Gastroesophageal sphincter (tissue), 4 donors: ENCODE data around the gene AFDN. TPM values are rescaled to one million over a fixed set of nuclear protein-coding genes. Genes with fewer than 3 reads are reported as not detected.

Source experiments
- ATAC-seq: fragments of 150-250 bp; one replicate; pipeline ENCODE4 v1.9.1; 2016; ENCODE audit warnings: mild to moderate bottlenecking, moderate library complexity
- H3K27ac ChIP-seq, 4 donors: fragments of 200-600 bp; sonication (generic) in 3 of 4; 1 replicate in 3 of 4; 2 replicates in 1 of 4; pipeline ENCODE4 v1.5.1; 2016 to 2019
- H3K27me3 ChIP-seq: fragments of 200-600 bp; sonication (generic); one replicate; pipeline ENCODE4 v1.5.1; 2019
- H3K36me3 ChIP-seq, 2 donors: fragments of 200-600 bp; sonication (generic); one replicate each; pipeline ENCODE4 v1.5.1; 2019; ENCODE audit warnings: control low read depth in 1 of 2
- H3K4me1 ChIP-seq, 3 donors: fragments of 200-600 bp; sonication (generic); 1 replicate in 2 of 3; 2 replicates in 1 of 3; pipeline ENCODE4 v1.5.1; 2016 to 2019; ENCODE audit warnings: control low read depth in 2 of 3
- H3K4me3 ChIP-seq, 2 donors: fragments of 200-600 bp; sonication (generic); one replicate each; pipeline ENCODE4 v1.5.1; 2019; ENCODE audit warnings: mild to moderate bottlenecking in 1 of 2, moderate library complexity in 1 of 2
- H3K9me3 ChIP-seq, 3 donors: fragments of 200-600 bp; sonication (generic); one replicate each; pipeline ENCODE4 v1.5.1; 2017 to 2019; ENCODE audit warnings: control low read depth in 2 of 3
- EP300 ChIP-seq: sonication (generic); formaldehyde crosslinking; IDR thresholded peaks from one replicate; pipeline ENCODE4 v1.6.1; 2017; ENCODE audit warnings: antibody characterized with exemption, mild to moderate bottlenecking
- POLR2A ChIP-seq, 2 donors: fragments of 450-650 bp; IDR thresholded peaks; one replicate each; pipeline ENCODE4 v1.6.1; 2017; ENCODE audit warnings: antibody characterized with exemption in 2 of 2, mild to moderate bottlenecking in 2 of 2, moderate library complexity in 1 of 2
- POLR2AphosphoS5 ChIP-seq: sonication (generic); formaldehyde crosslinking; IDR thresholded peaks from one replicate; pipeline ENCODE4 v1.6.1; 2017; ENCODE audit warnings: antibody characterized with exemption
- WGBS, 2 donors: methylation state at CpG; one replicate each; pipeline ENCODE4 v1.1.5; 2018; ENCODE audit warnings: low coverage in 1 of 2; 5-methylcytosine and 5-hydroxymethylcytosine counted together
- total RNA-seq, 4 donors: library from RNA; depleted of rRNA; stranded (reverse); fragments of >200 nt; gene quantifications; one replicate each; pipeline ENCODE4 v1.1.0, GENCODE V29; 2016
- TF ChIP-seq, protein P1 (sequence below), 4 experiments: fragments of 200-600 bp in 2 of 4; fragments of 450-650 bp in 2 of 4; sonication (generic) in 1 of 4; IDR thresholded peaks; one replicate each; pipeline ENCODE4 v1.5.1; 2017 to 2019; ENCODE audit warnings: antibody characterized with exemption in 4 of 4, mild to moderate bottlenecking in 2 of 4, moderate library complexity in 2 of 4

Gene AFDN
- total RNA-seq, 4 donors from 2014 or later: 60.7 to 98.4 (median 79.7) TPM

DNA sequence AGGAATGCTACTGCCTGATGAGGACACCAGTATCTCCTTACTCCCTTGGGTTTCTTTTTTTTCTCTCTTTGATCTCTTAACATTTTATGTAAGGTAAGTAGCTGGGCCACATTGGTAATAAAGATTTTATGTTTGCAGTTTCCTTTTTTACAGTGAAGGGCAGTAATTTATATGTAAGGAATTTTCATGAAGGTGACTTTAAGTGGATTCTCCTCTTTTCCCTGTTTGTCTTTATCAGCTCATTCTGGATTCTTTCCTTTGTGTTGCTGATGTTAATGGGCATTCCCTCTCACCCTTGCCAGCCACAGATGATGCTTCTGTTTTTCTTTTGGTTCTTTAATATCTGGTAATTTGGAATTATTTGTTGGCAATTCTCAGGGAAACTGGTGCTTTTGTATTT lies 34.7 kb downstream of the AFDN start:
- TF ChIP-seq EP300 (no peak), POLR2A (IDR thresholded peaks at IDR 0.05) (no peak), POLR2AphosphoS5 (no peak)
- TF ChIP-seq, protein P1, sequence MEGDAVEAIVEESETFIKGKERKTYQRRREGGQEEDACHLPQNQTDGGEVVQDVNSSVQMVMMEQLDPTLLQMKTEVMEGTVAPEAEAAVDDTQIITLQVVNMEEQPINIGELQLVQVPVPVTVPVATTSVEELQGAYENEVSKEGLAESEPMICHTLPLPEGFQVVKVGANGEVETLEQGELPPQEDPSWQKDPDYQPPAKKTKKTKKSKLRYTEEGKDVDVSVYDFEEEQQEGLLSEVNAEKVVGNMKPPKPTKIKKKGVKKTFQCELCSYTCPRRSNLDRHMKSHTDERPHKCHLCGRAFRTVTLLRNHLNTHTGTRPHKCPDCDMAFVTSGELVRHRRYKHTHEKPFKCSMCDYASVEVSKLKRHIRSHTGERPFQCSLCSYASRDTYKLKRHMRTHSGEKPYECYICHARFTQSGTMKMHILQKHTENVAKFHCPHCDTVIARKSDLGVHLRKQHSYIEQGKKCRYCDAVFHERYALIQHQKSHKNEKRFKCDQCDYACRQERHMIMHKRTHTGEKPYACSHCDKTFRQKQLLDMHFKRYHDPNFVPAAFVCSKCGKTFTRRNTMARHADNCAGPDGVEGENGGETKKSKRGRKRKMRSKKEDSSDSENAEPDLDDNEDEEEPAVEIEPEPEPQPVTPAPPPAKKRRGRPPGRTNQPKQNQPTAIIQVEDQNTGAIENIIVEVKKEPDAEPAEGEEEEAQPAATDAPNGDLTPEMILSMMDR (IDR thresholded peaks at IDR 0.05): no peak
- peaks cover 0 to 53% (median 0%) of the 10 kb centered on the region in 3 donors for H3K4me1 ChIP-seq
- no peaks in the 10 kb centered on the region for H3K9me3 ChIP-seq
- H3K27me3 ChIP-seq: no peaks in the 10 kb centered on the region
- ATAC-seq: no peak
- peaks cover 0 to 4% of the 10 kb centered on the region in 2 donors for H3K36me3 ChIP-seq
- H3K4me3 ChIP-seq: no peak overlapping the region
- no peak overlapping the region for H3K27ac ChIP-seq

DNA sequence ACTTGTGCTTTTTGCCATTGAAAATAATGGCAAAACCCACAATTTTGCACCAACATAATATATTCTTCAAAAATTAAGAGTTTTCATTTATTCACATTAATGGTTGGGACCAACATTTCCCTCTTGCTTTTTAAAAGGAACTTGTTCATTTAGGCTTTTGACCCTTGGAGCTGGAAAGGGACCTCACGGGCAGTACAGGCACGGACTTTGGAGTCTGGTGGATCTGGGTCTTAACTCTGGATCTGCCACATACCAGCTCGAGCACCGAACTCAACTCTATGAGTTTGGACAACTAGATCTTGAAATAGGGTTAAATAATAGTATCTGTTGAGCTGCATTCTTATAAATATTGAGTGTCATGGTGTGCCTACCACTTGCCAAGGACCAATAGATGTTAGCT lies 37.2 kb downstream of the AFDN start:
- ATAC-seq: no peak
- Histone ChIP-seq H3K9me3 (no peaks in the 10 kb centered on the region), H3K4me3 (no peak overlapping the region), H3K27ac (no peak overlapping the region), H3K27me3 (no peaks in the 10 kb centered on the region), H3K36me3 (peaks cover 0 to 21% of the 10 kb centered on the region in 2 donors), H3K4me1 (peaks cover 0 to 28% (median 0%) of the 10 kb centered on the region in 3 donors)
- 89% methylated on average over 4 of the region's 4 CpGs; no CpG with 5 or more reads in 1 of the 2 donors for WGBS, 2 donors
- no peak for TF ChIP-seq POLR2AphosphoS5
- no peak for TF ChIP-seq POLR2A (IDR thresholded peaks at IDR 0.05)
- no peak for TF ChIP-seq EP300
- TF ChIP-seq, protein P1 (IDR thresholded peaks at IDR 0.05): no peak

DNA sequence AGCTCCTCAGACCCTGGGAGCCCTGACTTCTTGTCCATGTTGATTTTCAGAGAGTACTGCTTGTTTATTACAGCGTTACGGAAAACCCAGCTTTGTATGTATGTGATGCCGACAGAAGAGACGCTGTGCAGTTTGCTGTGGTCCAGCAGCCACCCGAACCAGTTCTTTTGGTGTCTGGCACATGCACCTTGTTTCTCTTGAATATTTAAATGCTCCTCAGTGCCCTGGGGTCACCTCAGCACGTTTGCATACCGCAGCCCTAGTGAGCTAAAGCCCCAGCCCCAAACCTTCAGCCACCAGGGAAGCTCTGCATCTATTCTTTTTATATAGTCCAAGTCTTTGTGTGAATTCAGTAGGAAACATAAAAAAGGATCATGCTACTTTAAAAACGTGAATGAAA lies 39.9 kb downstream of the AFDN start:
- no peak for TF ChIP-seq EP300
- TF ChIP-seq POLR2A (IDR thresholded peaks at IDR 0.05): no peak
- no peak for TF ChIP-seq POLR2AphosphoS5
- TF ChIP-seq, protein P1 (IDR thresholded peaks at IDR 0.05): no peak
- WGBS, 2 donors: 59 to 85% methylated on average over 5 to 8 of the region's 8 CpGs
- peaks cover 0 to 41% of the 10 kb centered on the region in 2 donors for H3K36me3 ChIP-seq

DNA sequence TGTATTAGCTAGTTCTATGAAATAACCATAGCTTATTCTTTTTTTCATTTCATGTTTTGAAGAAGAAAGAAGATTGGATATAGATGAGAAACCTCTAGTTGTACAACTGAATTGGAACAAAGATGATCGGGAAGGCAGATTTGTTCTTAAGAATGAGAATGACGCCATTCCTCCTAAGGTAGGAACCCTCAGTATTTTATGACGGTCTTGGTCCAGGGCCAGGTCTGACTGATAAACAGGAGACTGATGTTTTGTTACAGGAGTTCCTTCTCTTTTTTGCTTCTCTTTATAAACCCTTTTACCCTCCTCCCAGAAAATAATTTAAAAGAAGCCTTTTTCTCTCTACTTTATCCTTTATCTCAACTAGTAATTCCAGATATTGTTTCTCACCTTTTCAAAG lies 43.6 kb downstream of the AFDN start:
- ATAC-seq: no peak
- H3K36me3 ChIP-seq: peaks cover 0 to 54% of the 10 kb centered on the region in 2 donors
- TF ChIP-seq, protein P1 (IDR thresholded peaks at IDR 0.05): no peak
- TF ChIP-seq POLR2A (IDR thresholded peaks at IDR 0.05) (no peak), POLR2AphosphoS5 (no peak), EP300 (no peak)
- no peak overlapping the region for H3K27ac ChIP-seq
- H3K4me1 ChIP-seq: no peaks in the 10 kb centered on the region
- H3K27me3 ChIP-seq: no peaks in the 10 kb centered on the region
- H3K4me3 ChIP-seq: no peak overlapping the region
- H3K9me3 ChIP-seq: no peaks in the 10 kb centered on the region
- 85 to 88% methylated on average over 3 of the region's 3 CpGs for WGBS, 2 donors

More for the DNA sequence above, 39.9 kb downstream of the AFDN start:
- Histone ChIP-seq H3K4me1 (peaks cover 0 to 3% (median 0%) of the 10 kb centered on the region in 3 donors), H3K27me3 (no peaks in the 10 kb centered on the region), H3K4me3 (no peak overlapping the region), H3K27ac (no peak overlapping the region), H3K9me3 (no peaks in the 10 kb centered on the region)
- no peak for ATAC-seq

DNA sequence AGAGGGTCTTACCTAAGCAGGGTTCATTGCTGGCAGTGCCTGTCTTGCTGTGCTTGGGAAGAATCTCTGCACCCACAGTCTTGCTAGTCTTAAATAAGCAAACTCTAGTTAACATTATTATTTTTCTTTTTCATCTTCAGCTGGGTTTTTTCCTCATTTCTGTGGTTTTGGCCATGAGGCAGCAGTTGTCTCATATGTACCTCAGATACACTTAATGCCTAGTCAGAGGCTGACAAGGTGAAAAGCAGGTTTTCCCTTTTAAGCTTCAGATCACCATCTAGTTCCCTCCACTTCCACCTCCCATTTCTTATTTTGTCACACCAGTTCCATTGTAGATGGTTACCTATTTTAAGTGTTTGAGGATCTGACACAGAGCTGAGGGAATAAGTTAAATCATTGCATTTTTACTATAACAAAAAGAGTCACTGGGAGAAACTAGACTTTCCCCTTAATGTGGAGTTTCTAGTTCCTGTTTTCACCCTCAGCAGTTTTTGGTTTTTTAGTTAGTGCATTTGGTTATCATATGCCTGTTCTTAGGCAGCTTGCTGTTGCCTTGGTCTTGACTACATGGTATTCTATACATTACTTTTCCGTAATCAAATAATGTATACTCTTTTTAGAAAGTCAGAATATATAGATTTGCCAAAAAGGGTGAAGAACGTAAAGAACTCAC lies 46.0 kb downstream of the AFDN start:
- H3K36me3 ChIP-seq: peaks cover 0 to 66% of the 10 kb centered on the region in 2 donors
- no peaks in the 10 kb centered on the region for H3K4me1 ChIP-seq
- H3K27ac ChIP-seq: no peak overlapping the region
- no peak for ATAC-seq
- no peak overlapping the region for H3K4me3 ChIP-seq
- TF ChIP-seq, protein P1 (IDR thresholded peaks at IDR 0.05): no peak
- TF ChIP-seq POLR2AphosphoS5 (no peak), EP300 (no peak), POLR2A (IDR thresholded peaks at IDR 0.05) (no peak)
- no peaks in the 10 kb centered on the region for H3K27me3 ChIP-seq
- 84 to 100% methylated on average over 2 of the region's 2 CpGs for WGBS, 2 donors
- no peaks in the 10 kb centered on the region for H3K9me3 ChIP-seq
